CD4-positive, alpha-beta T cell treated with Interleukin-21 for 1 hour (primary cell): ENCODE data around the gene C8G.
A peak's percentile ranks its signal among the peaks of the same experiment; 100 is the strongest.

Experiments
- DNase-seq: peaks from one replicate; pipeline ENCODE4 v3.0.0-alpha.2; 2020

Gene C8G

GRCh38 chr9:136988872-136989271 is 43.8 kb downstream of the C8G start:
- no peak for DNase-seq

- DNase-seq: no peak
Measured at GRCh38 chr9:136990242-136990911, 45.3 kb downstream of the C8G start.

- peak; percentile 94 for DNase-seq
Measured at GRCh38 chr9:136991993-136992818, 47.2 kb downstream of the C8G start, which contains the start of gene PAXX. TSS of gene PAXX (plus strand) at chr9:136992422. CDS start at chr9:136992444, 22 bp downstream.

- no peak for DNase-seq
Measured at GRCh38 chr9:136992819-136993369, 47.9 kb downstream of the C8G start.

- no peak for DNase-seq
Measured at GRCh38 chr9:136994180-136994887, 49.3 kb downstream of the C8G start.

GRCh38 chr9:136994888-136995230 is 49.8 kb downstream of the C8G start:
- DNase-seq: no peak

GRCh38 chr9:136995362-136995761 is 50.3 kb downstream of the C8G start:
- no peak for DNase-seq

GRCh38 chr9:136995772-136996311 is 50.8 kb downstream of the C8G start:
- no peak for DNase-seq
